GM12875 (cell line): Measurements from ENCODE around the gene CTNND2.

Experiments used
- H3K4me3 ChIP-seq: one replicate; pipeline ENCODE4 v1.5.1; 2011; ENCODE audit warnings: low read depth, low read length, control low read depth
- CTCF ChIP-seq: IDR thresholded peaks from 2 replicates; pipeline ENCODE4 v1.5.1; 2011; ENCODE audit warnings: low read depth, mild to moderate bottlenecking, control low read depth, inconsistent platforms, low read length, moderate library complexity, borderline replicate concordance; ENCODE audit not compliant: insufficient read depth

Gene CTNND2

DNA sequence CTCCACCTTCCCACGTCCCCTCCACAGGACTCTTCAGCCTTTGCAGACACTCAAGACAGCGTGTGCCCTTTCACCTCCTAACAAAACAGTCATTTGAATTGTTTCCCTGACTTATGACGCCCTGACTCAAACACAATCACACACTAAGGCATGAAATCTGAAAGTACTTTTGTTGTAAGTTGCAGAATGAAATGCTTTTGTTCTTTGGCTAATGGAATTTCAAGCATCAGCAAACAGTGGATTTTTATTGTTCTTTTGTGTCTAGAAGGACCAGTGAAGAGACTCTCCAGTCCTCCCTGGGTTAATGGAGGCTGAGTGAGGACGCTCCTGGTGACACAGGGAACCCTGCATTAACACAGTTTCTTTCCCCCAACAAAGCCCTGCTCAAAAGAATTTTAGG lies 380.1 kb downstream of the CTNND2 start:
- TF ChIP-seq CTCF, result no peak
- no peak overlapping the region for H3K4me3 ChIP-seq

DNA sequence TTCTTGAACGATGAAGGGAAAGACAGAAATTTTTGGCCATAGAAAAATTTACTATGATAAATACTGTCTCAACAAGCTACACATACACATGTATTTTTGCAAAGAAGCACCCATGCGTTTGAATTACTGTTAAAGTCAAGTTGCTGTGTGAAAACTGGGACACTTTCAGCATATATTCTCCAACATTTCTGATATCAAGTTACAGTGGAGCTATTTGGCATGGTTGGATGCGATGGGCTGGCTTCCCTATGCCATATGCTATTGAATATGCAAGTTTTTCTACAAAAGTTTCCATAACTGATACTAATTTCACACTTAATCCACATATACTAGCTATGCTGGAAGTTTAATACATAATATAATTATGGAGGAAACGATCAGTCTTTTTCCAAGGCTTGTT lies 381.4 kb downstream of the CTNND2 start:
- no peak overlapping the region for H3K4me3 ChIP-seq
- TF ChIP-seq CTCF, result no peak

DNA sequence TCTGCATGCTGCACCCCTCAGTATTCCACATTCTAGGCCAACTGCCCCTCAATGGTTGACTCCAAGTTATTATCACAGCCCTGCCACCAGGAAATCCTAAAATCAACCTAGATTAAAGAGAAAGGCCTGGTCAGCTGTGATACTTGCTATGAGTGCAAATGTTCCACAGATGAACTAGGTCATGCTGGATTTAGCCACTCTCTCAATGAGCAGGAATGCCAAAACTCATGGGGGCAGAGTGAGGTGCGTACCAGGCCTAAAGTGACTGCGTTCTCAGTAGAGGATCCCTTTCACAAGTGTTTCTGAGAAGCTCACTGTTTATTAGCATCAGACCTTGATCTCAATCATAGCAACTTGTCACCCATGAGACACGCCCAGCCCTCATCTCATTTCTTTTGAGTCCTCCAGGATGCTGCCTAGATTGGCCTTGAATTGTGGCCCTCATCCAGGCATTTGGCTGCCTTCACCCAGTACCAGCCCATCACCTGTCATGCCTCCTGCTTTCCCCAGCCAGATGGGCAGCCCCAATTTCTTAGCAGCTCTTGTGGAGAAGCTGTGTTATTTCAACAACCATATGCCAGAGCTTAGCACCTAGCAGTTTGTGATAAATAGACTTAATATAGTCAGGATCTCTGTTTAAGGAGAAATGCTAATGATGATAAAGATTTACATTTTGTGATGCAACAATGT lies 383.9 kb downstream of the CTNND2 start:
- H3K4me3 ChIP-seq, result no peak overlapping the region

GRCh38 chr5:11519236-11519635 lies 385.0 kb downstream of the CTNND2 start:
- no peak for TF ChIP-seq CTCF
- H3K4me3 ChIP-seq, result no peak overlapping the region

More for the DNA sequence above, 383.9 kb downstream of the CTNND2 start:
- TF ChIP-seq CTCF, result no peak

- TF ChIP-seq CTCF, result no peak
- no peak overlapping the region for H3K4me3 ChIP-seq
Observed at GRCh38 chr5:11518676-11519075, 385.6 kb downstream of the CTNND2 start.

GRCh38 chr5:11514705-11515432 lies 389.4 kb downstream of the CTNND2 start:
- no peak for TF ChIP-seq CTCF
- no peak overlapping the region for H3K4me3 ChIP-seq

GRCh38 chr5:11511878-11512277 lies 392.4 kb downstream of the CTNND2 start:
- H3K4me3 ChIP-seq, result no peak overlapping the region
- TF ChIP-seq CTCF, result no peak
